Iris pigment epithelial cell (primary cell): ENCODE results near the gene PRR33.

Experiments used
- DNase-seq: peaks from one replicate; pipeline ENCODE4 v3.0.0-alpha.2; 2011; ENCODE audit warnings: low read depth

The PRR33 gene

GRCh38 chr11:1927848-1928469 lies 36.3 kb upstream of the PRR33 start:
- no peak for DNase-seq

GRCh38 chr11:1927026-1927847 lies 35.5 kb upstream of the PRR33 start:
- no peak for DNase-seq

- DNase-seq = no peak
Measured at GRCh38 chr11:1926156-1927025, 34.7 kb upstream of the PRR33 start.

- no peak for DNase-seq
Measured at GRCh38 chr11:1925373-1926155, 33.9 kb upstream of the PRR33 start.

- DNase-seq = no peak
Measured at GRCh38 chr11:1924646-1925372, 33.1 kb upstream of the PRR33 start.

GRCh38 chr11:1924181-1924580 lies 32.5 kb upstream of the PRR33 start:
- no peak for DNase-seq

GRCh38 chr11:1923201-1923956 lies 31.7 kb upstream of the PRR33 start:
- no peak for DNase-seq

GRCh38 chr11:1922481-1923081 lies 30.9 kb upstream of the PRR33 start:
- no peak for DNase-seq

GRCh38 chr11:1921574-1922141 lies 30.0 kb upstream of the PRR33 start:
- DNase-seq = peak; percentile 18

GRCh38 chr11:1920909-1921573 lies 29.3 kb upstream of the PRR33 start:
- no peak for DNase-seq

GRCh38 chr11:1920128-1920908 lies 28.6 kb upstream of the PRR33 start:
- no peak for DNase-seq

- no peak for DNase-seq
Measured at GRCh38 chr11:1919391-1920127, 27.9 kb upstream of the PRR33 start, which contains the start of gene TNNT3. TNNT3 (plus strand) TSS chr11:1919703; CDS start chr11:1922875, 3,172 bp downstream.

GRCh38 chr11:1918436-1919315 lies 27.0 kb upstream of the PRR33 start:
- no peak for DNase-seq

GRCh38 chr11:1917523-1918435 lies 26.1 kb upstream of the PRR33 start:
- DNase-seq = no peak

- no peak for DNase-seq
Measured at GRCh38 chr11:1916986-1917522, 25.4 kb upstream of the PRR33 start.
